K562 (cell line): ENCODE data around the gene TMA7B. TPM values are rescaled to one million over a fixed set of nuclear protein-coding genes. Genes with fewer than 3 reads are reported as not detected.
A peak's percentile ranks its signal among the peaks of the same experiment; 100 is the strongest.
"Not testable (repeated sequence)": the region's sequence is repeated elsewhere in the genome, so short reads cannot be mapped to it uniquely, and the experiment has no call there.

Source experiments
- ATAC-seq: fragments of 200-7000 bp; cut with Tn5 transposase; 3 replicates; pipeline ENCODE4 v1.9.1; 2020; ENCODE audit warnings: moderate library complexity
- BruUV-seq: library from RNA; stranded (reverse); fragments of 400-500 nt; replicated peaks from 2 replicates; lab custom pipeline; 2021; lab: Mats Ljungman, UMichigan
- CTCF ChIA-PET: fragments of 300-600 bp; formaldehyde crosslinking; extraction: SDS; loops from one replicate; lab custom pipeline; 2021; ENCODE audit warnings: low intra/inter-chr PET ratio; lab: Yijun Ruan, JAX
- POLR2A ChIA-PET: fragments of 300-600, 350-650 bp; sonication (Branson Sonifier 250); formaldehyde crosslinking; extraction: SDS; loops from one replicate; lab custom pipeline; 2021; ENCODE audit warnings: antibody characterized with exemption, inconsistent platforms; lab: Yijun Ruan, JAX
- DNase-seq, 4 experiments: peaks; one replicate each; pipeline versions ENCODE4 v3.0.0 to v3.0.0-alpha.2; 2011 to 2018; ENCODE audit warnings: low spot score in 3 of 4, mixed read lengths in 3 of 4; ENCODE audit errors: extremely low read depth in 1 of 4
- FAIRE-seq: peaks from 2 replicates; lab custom pipeline; 2011; peaks lifted over from hg19 to GRCh38; lab: Jason Lieb, UNC
- H2AFZ ChIP-seq: 2 replicates; pipeline ENCODE4 v1.6.0; 2011; ENCODE audit warnings: low read depth, low read length, control low read depth, inconsistent platforms
- H3K27ac ChIP-seq: fragments of 200-600 bp; 3 replicates; pipeline ENCODE4 v1.8.0; 2011; ENCODE audit warnings: low read depth, mild to moderate bottlenecking, control low read depth, inconsistent platforms, low read length, moderate library complexity, mixed read lengths; ENCODE audit errors: extremely low read depth
- H3K27me3 ChIP-seq, 2 experiments: fragments of 300-600 bp in 1 of 2; 2 replicates in 1 of 2; 3 replicates in 1 of 2; pipeline versions ENCODE4 v1.6.0 to v1.8.0; 2011; ENCODE audit warnings: inconsistent platforms in 2 of 2, low read length in 2 of 2, mild to moderate bottlenecking in 1 of 2, mixed read lengths in 1 of 2, moderate library complexity in 1 of 2; ENCODE audit not compliant: control insufficient read depth in 2 of 2, insufficient read depth in 2 of 2
- H3K36me3 ChIP-seq: fragments of 300-600 bp; 3 replicates; pipeline ENCODE4 v1.8.0; 2011; ENCODE audit warnings: mild to moderate bottlenecking, low read length, inconsistent platforms; ENCODE audit not compliant: control insufficient read depth, insufficient read depth
- H3K4me1 ChIP-seq, 2 experiments: fragments of 200-600 bp in 1 of 2; replicated peaks in 1 of 2; 2 replicates in 1 of 2; 3 replicates in 1 of 2; pipeline versions ENCODE4 v1.5.1 to v1.8.0; 2011; ENCODE audit warnings: inconsistent platforms in 2 of 2, low read length in 2 of 2, mild to moderate bottlenecking in 1 of 2, mixed read lengths in 1 of 2, moderate library complexity in 1 of 2; ENCODE audit not compliant: control insufficient read depth in 2 of 2, insufficient read depth in 2 of 2
- H3K4me2 ChIP-seq: 2 replicates; pipeline ENCODE4 v1.6.1; 2011; ENCODE audit warnings: low read length, control low read depth, inconsistent platforms, mixed read lengths; ENCODE audit not compliant: insufficient read depth
- H3K4me3 ChIP-seq: fragments of 200-600 bp; sonication (generic), shearing (Covaris generic); 2 replicates; pipeline ENCODE4 v1.5.1; 2016; ENCODE audit warnings: control low read depth, inconsistent platforms
- H3K79me2 ChIP-seq: fragments of 200-600 bp; 3 replicates; pipeline ENCODE4 v1.8.0; 2011; ENCODE audit warnings: low read length, inconsistent platforms; ENCODE audit not compliant: control insufficient read depth, insufficient read depth
- H3K9ac ChIP-seq, 2 experiments: 2 replicates each; pipeline versions ENCODE4 v1.6.0 to v1.6.1; 2011; ENCODE audit warnings: low read depth in 2 of 2, low read length in 2 of 2, control low read depth in 1 of 2, inconsistent platforms in 1 of 2, mild to moderate bottlenecking in 1 of 2, mixed read lengths in 1 of 2; ENCODE audit not compliant: insufficient read depth in 1 of 2
- H3K9me1 ChIP-seq: one replicate; pipeline ENCODE4 v1.6.0; 2011; ENCODE audit warnings: inconsistent platforms, mild to moderate bottlenecking, low read length, moderate library complexity; ENCODE audit not compliant: control insufficient read depth, insufficient read depth
- H3K9me3 ChIP-seq: replicated peaks from 2 replicates; pipeline ENCODE4 v1.5.1; 2011; ENCODE audit warnings: low read depth, low read length, inconsistent platforms; ENCODE audit not compliant: control insufficient read depth, insufficient read depth
- H4K20me1 ChIP-seq: replicated peaks from 2 replicates; pipeline ENCODE4 v1.6.1; 2011; ENCODE audit warnings: low read length, inconsistent platforms, mixed read lengths; ENCODE audit not compliant: control insufficient read depth, insufficient read depth
- HLTF ChIP-seq: fragments of 450-650 bp; IDR thresholded peaks from 2 replicates; pipeline ENCODE4 v1.6.1; 2016
- HMGN3 ChIP-seq: IDR thresholded peaks from 2 replicates; pipeline ENCODE4 v1.6.1; 2011; ENCODE audit warnings: borderline replicate concordance, low read depth, mild to moderate bottlenecking, mixed read lengths, low read length; ENCODE audit not compliant: insufficient read length; ENCODE audit errors: extremely low read depth
- ILF3 ChIP-seq: fragments of 450-650 bp; IDR thresholded peaks from 2 replicates; pipeline ENCODE4 v1.6.1; 2018; ENCODE audit warnings: antibody characterized with exemption, mild to moderate bottlenecking, moderate library complexity, borderline replicate concordance
- RBM14 ChIP-seq: fragments of 200-400 bp; formaldehyde crosslinking; IDR thresholded peaks from 2 replicates; pipeline ENCODE4 v1.6.1; 2018; ENCODE audit warnings: low read depth, mild to moderate bottlenecking, low read length, moderate library complexity, borderline replicate concordance; ENCODE audit not compliant: insufficient read depth
- RCOR1 ChIP-seq, 2 experiments: IDR thresholded peaks; 2 replicates each; pipeline ENCODE4 v1.6.1; 2012; ENCODE audit warnings: low read depth in 2 of 2, low read length in 2 of 2, borderline replicate concordance in 1 of 2, improper control_type of control experiment in 1 of 2
- SLC30A9 ChIP-seq: fragments of 250-450 bp; sonication (Bioruptor Pico); IDR thresholded peaks from 2 replicates; pipeline ENCODE4 v1.8.0; 2022; ENCODE audit warnings: mild to moderate bottlenecking, moderate library complexity
- SOX6 ChIP-seq: fragments of 450-650 bp; IDR thresholded peaks from 2 replicates; pipeline ENCODE4 v1.6.1; 2014; ENCODE audit warnings: mild to moderate bottlenecking
- STAG1 ChIP-seq: sonication (generic); formaldehyde crosslinking; IDR thresholded peaks from 2 replicates; pipeline ENCODE4 v1.5.0; 2020; ENCODE audit warnings: missing genetic modification reagents, borderline replicate concordance
- ZFX ChIP-seq: sonication (generic); formaldehyde crosslinking; IDR thresholded peaks from 2 replicates; pipeline ENCODE4 v1.8.0; 2022; ENCODE audit warnings: mild to moderate bottlenecking, missing genetic modification reagents, moderate library complexity
- ZNF766 ChIP-seq: fragments of 200-800 bp; sonication (Bioruptor generic); conservative IDR thresholded peaks from 2 replicates; pipeline ENCODE4 v1.6.1; 2016; ENCODE audit warnings: missing genetic modification characterization, missing compliant biosample characterization
- WGBS: fragments of 100-300 bp; shearing (Covaris generic); methylation state at CpG from one replicate; pipeline ENCODE4 v1.1.6; 2016; ENCODE audit warnings: low coverage, mixed read lengths; ENCODE audit not compliant: insufficient coverage; ENCODE audit errors: missing lambda C conversion rate; 5-methylcytosine and 5-hydroxymethylcytosine counted together
- in situ Hi-C: fragments of 300-500 bp; cut with MboI; formaldehyde crosslinking; loops from 4 replicates; pipeline ENCODE4 v1.15.0; 2018; ENCODE audit warnings: inconsistent platforms, mixed read lengths
- intact Hi-C: fragments of 100-400 bp; cut with micrococcal nuclease; formaldehyde crosslinking; loops from 2 replicates; pipeline ENCODE4 v1.14.2; 2022
- polyA plus RNA-seq, 8 experiments: library from polyadenylated mRNA; depleted of rRNA in 4 of 8; stranded (reverse) in 5 of 8; unstranded in 3 of 8; fragments of >200 nt; fragmentation: Nextera tagmentation in 2 of 8; fragmentation: Illumina TruSeq in 1 of 8; extraction: Ambion mirVana in 2 of 8; extraction: Trizol in 1 of 8; gene quantifications; 2 replicates each; pipeline versions ENCODE4 v1.2.1 to v1.2.3, GENCODE V29; 2011 to 2014; ENCODE audit warnings: inconsistent platforms in 1 of 8, missing spikeins in 1 of 8
- total RNA-seq, 7 experiments: library from RNA; depleted of rRNA in 6 of 7; stranded (reverse); fragments of >200 nt in 6 of 7; fragmentation: Illumina TruSeq in 2 of 7; extraction: Trizol in 2 of 7; gene quantifications; 2 replicates each; pipeline versions ENCODE4 v1.2.1 to v1.2.3, GENCODE V29; 2011 to 2021; ENCODE audit warnings: low replicate concordance in 1 of 7
- TF ChIP-seq, protein P1 (sequence below): fragments of 450-650 bp; formaldehyde crosslinking; IDR thresholded peaks from 2 replicates; pipeline ENCODE4 v1.4.0; 2020; ENCODE audit warnings: mild to moderate bottlenecking, moderate library complexity
- TF ChIP-seq, protein P2 (sequence below): IDR thresholded peaks from 2 replicates; pipeline ENCODE4 v1.6.1; 2012; ENCODE audit warnings: low read depth, low read length, improper control_type of control experiment, borderline replicate concordance

Gene TMA7B
- total and polyA plus RNA-seq, 9 of the 15 experiments (the other 6 are each of a cell fraction or from before 2014, with no cell fraction given) = 5.6 to 14.2 (median 11.8) TPM

DNA sequence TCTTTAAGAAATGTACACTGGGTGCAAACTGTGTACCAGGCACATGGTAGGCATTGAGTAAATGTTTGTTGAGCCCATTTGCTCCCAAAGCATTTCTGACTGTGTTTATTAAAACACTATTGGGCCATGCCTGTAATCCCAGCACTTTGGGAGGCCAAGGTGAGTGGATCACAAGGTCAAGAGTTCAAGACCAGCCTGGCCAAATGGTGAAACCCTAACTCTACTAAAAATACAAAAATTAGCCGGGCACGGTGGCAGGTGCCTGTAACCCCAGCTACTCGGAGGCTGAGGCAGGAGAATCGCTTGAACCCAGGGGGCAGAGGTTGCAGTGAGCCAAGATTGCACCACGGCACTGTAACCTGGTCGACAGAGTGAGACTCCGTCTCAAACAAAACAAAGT lies 32.7 kb downstream of the TMA7B start:
- H3K36me3 ChIP-seq, CTCF ChIA-PET, H3K27ac ChIP-seq, H3K4me3 ChIP-seq, H3K4me2 ChIP-seq, H3K79me2 ChIP-seq, H3K9me3 ChIP-seq: not testable (repeated sequence)
- TF ChIP-seq ZFX (CRISPR knock-in tag) = 0 out of 2 replicates have a peak, but pooled peaks have one; percentile 8
- TF ChIP-seq, all 486 proteins: peak for 1; not testable (repeated sequence) for 485
- FAIRE-seq, H2AFZ ChIP-seq, DNase-seq, ATAC-seq, POLR2A ChIA-PET, intact Hi-C loops, H4K20me1 ChIP-seq, in situ Hi-C loops, H3K27me3 ChIP-seq, BruUV-seq, H3K9me1 ChIP-seq, H3K9ac ChIP-seq: not testable (repeated sequence)
- 83% methylated on average over 7 of the region's 7 CpGs for whole genome bisulfite sequencing
- peaks cover 24 to 35% of the 10 kb centered on the region in 2 experiments; a peak in 4 of 5 replicates for H3K4me1 ChIP-seq

DNA sequence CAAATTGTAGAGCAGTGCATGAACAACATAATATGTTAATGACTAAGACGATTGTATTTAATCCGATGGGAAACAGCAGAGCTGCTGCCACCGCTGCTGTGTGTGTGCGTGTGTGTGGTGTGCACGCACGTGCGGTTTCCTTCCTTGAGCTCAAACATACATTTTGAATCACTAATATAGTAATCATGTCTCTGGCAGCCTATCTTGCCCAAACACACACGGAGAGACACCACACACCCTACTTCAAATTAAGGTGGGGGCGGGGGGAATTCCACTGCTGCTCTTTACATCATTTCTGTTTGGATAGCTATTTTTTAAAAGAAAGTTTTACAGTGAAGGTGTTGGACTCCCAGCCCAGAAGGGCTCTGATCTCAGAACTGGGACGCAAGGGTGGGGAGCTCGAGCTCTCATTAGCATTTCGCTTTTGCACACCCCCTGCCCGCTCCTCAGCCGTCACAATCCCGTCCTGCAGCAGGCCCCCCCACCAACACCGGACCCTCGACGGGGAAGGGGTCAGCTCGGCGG lies 33.9 kb downstream of the TMA7B start:
- Histone ChIP-seq H3K9me1 (no peaks in the 10 kb centered on the region), H3K36me3 (no peaks in the 10 kb centered on the region), H3K4me1 (peaks cover 36% of the 10 kb centered on the region in 2 experiments; a peak in 4 of 5 replicates), H3K4me2 (no peak overlapping the region), H4K20me1 (no peaks in the 10 kb centered on the region), H3K9ac (peak overlapping the region in 1 of 2 experiments; percentile 18; a peak in 1 of 4 replicates), H3K9me3 (no peaks in the 10 kb centered on the region), H2AFZ (peak overlapping the region; percentile 56), H3K79me2 (no peaks in the 10 kb centered on the region), H3K4me3 (no peak overlapping the region), H3K27me3 (no peaks in the 10 kb centered on the region), H3K27ac (peak overlapping the region; percentile 39; the same call in 1 of the 3 replicates)
- no TSS peak for BruUV-seq
- in situ Hi-C loops (no loop called here), intact Hi-C loops (no loop called here)
- ChIA-PET POLR2A (interaction anchor here (0.7 to 1.2 kb wide), 3 partner anchors 21 to 484 kb away, joined by 3 to 6 read pairs (median 4); no protein-coding TSS in a partner anchor), CTCF (no interaction called here)
- peak; percentile 58 to 67 (median 64) for DNase-seq
- ATAC-seq = peak; percentile 71
- WGBS = 13% methylated on average over 8 of the region's 20 CpGs
- peak; percentile 78 for FAIRE-seq
- TF ChIP-seq ILF3 (no peak), RBM14 (no peak), RCOR1 (IDR thresholded peaks at IDR 0.05; ENCODE audit: borderline replicate concordance in 1 of 2, low read depth in 2 of 2, low read length in 2 of 2) (peak in 1 of 2 experiments; percentile 52; a peak in 1 of 4 replicates), STAG1 (no peak), SOX6 (peak; percentile 27; the same call in 1 of the 2 replicates), SLC30A9 (CRISPR knock-in tag) (no peak), HMGN3 (no peak), HLTF (no peak), ZNF766 (CRISPR knock-in tag) (no peak)
- TF ChIP-seq, protein P1, sequence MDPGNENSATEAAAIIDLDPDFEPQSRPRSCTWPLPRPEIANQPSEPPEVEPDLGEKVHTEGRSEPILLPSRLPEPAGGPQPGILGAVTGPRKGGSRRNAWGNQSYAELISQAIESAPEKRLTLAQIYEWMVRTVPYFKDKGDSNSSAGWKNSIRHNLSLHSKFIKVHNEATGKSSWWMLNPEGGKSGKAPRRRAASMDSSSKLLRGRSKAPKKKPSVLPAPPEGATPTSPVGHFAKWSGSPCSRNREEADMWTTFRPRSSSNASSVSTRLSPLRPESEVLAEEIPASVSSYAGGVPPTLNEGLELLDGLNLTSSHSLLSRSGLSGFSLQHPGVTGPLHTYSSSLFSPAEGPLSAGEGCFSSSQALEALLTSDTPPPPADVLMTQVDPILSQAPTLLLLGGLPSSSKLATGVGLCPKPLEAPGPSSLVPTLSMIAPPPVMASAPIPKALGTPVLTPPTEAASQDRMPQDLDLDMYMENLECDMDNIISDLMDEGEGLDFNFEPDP = no peak
- TF ChIP-seq, protein P2, sequence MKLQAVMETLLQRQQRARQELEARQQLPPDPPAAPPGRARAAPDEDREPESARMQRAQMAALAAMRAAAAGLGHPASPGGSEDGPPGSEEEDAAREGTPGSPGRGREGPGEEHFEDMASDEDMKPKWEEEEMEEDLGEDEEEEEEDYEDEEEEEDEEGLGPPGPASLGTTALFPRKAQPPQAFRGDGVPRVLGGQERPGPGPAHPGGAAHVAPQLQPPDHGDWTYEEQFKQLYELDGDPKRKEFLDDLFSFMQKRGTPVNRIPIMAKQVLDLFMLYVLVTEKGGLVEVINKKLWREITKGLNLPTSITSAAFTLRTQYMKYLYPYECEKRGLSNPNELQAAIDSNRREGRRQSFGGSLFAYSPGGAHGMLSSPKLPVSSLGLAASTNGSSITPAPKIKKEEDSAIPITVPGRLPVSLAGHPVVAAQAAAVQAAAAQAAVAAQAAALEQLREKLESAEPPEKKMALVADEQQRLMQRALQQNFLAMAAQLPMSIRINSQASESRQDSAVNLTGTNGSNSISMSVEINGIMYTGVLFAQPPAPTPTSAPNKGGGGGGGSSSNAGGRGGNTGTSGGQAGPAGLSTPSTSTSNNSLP = peak; percentile 15; the same call in 1 of the 2 replicates
